NT2/D1 (cell line): Measurements from ENCODE around the gene NSMF.
A peak's percentile ranks its signal among the peaks of the same experiment; 100 is the strongest.

ENCODE experiments used
- DNase-seq: peaks from one replicate; pipeline ENCODE4 v3.0.0-alpha.2; 2011; ENCODE audit warnings: low read depth, low spot score
- H3K27me3 ChIP-seq: 2 replicates; pipeline ENCODE4 v1.6.0; 2011; ENCODE audit warnings: mild to moderate bottlenecking; ENCODE audit not compliant: insufficient read length, insufficient read depth
- H3K36me3 ChIP-seq: 2 replicates; pipeline ENCODE4 v1.6.1; 2011; ENCODE audit warnings: mild to moderate bottlenecking, low read length, mixed read lengths; ENCODE audit not compliant: insufficient read depth, insufficient read length
- H3K4me1 ChIP-seq: 2 replicates; pipeline ENCODE4 v1.5.1; 2011; ENCODE audit not compliant: insufficient read depth, insufficient read length
- H3K4me3 ChIP-seq: 2 replicates; pipeline ENCODE4 v1.5.1; 2011; ENCODE audit warnings: low read depth; ENCODE audit not compliant: insufficient read length
- H3K9ac ChIP-seq: 2 replicates; pipeline ENCODE4 v1.6.0; 2011; ENCODE audit warnings: low read depth; ENCODE audit not compliant: insufficient read length
- H3K9me3 ChIP-seq: 2 replicates; pipeline ENCODE4 v1.5.1; 2011; ENCODE audit warnings: mild to moderate bottlenecking, low read length; ENCODE audit not compliant: insufficient read depth
- SUZ12 ChIP-seq: IDR thresholded peaks from 2 replicates; pipeline ENCODE4 v1.6.1; 2011; ENCODE audit not compliant: insufficient read length, insufficient read depth; ENCODE audit errors: extremely low read depth
- YY1 ChIP-seq: IDR thresholded peaks from 2 replicates; pipeline ENCODE4 v1.6.1; 2011; ENCODE audit not compliant: insufficient read length, insufficient read depth
- ZNF274 ChIP-seq: IDR thresholded peaks from 2 replicates; pipeline ENCODE4 v1.6.1; 2011; ENCODE audit warnings: mild to moderate bottlenecking, low read depth, low read length

The NSMF gene

DNA sequence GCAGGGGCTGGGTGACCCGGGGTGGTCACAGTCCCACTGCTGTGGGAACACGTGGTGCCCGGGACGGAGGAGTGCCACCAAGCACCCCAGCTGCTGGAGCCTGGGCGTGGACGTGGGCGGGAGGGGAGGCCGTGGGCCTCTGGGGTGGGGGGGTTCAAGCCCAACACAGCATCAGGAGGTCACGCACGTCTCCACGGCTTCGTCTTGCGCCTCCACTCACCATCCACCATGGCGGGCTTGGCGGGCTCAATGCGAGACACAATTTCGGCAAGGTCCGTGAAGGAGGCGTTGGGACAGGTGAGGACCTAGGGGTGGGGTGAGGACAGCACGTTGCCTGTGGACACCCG is 2.2 kb upstream of the NSMF start:
- H3K4me3 ChIP-seq, result no peak overlapping the region
- TF ChIP-seq YY1, result no peak
- no peak for TF ChIP-seq ZNF274
- no peak for TF ChIP-seq SUZ12
- no peak overlapping the region for H3K9ac ChIP-seq

DNA sequence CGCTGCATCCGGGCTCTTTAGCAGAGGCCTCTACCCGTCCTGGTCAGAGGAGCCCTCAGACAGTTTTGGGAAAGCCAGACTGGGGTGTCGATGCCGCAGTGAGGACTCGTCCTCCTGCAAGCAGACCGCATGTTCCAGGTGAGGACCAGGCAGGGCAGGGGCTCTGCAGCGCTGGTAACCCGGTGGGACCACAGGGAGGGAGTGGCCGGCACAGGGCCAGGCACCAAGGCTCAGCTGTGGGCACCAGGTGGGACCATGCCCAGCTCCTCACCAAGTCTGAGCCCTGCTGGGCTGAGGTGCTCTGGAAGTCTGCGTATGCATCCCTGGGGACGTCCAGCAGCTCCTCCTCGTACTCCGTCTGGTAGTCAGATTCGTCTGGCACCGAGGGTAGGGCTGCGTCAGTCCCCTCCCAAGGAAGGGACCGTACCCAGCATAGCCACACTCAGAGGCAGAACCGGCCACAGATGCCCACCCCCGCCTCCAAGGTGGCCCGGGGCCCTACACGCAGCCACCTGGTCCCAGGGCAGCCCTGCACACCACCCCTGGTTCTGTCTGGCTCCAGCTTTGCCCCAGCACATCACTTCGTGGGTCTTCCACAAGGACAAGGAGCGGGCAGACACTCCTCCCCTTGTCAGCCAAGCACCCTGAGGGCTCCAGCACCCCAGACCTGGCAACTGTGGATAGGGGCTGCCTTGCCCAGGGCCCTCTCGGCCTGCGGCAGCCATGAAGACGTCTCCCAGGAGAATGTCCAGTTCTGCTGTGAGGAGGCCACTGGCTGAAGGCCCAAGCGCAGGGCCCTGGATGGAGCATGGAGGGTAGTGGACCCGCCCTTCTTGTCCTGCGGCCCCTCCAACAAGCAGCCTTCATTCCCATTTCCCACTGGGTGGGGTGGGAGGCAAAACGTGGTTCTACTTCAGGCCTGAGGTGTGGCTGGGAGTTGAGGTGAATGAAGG is 1.5 kb upstream of the NSMF start:
- TF ChIP-seq SUZ12 (no peak), YY1 (no peak), ZNF274 (no peak)
- peaks cover 31% of the 10 kb centered on the region for H3K4me1 ChIP-seq
- H3K9ac ChIP-seq, result no peak overlapping the region
- peaks cover 26% of the 10 kb centered on the region for H3K36me3 ChIP-seq
- H3K27me3 ChIP-seq, result peaks cover 20% of the 10 kb centered on the region
- no peak for DNase-seq
- H3K9me3 ChIP-seq, result no peaks in the 10 kb centered on the region
- no peak overlapping the region for H3K4me3 ChIP-seq

More for the DNA sequence above, 2.2 kb upstream of the NSMF start:
- Histone ChIP-seq H3K4me1 (peaks cover 27% of the 10 kb centered on the region), H3K27me3 (peaks cover 20% of the 10 kb centered on the region), H3K36me3 (peaks cover 19% of the 10 kb centered on the region), H3K9me3 (no peaks in the 10 kb centered on the region)
- no peak for DNase-seq

DNA sequence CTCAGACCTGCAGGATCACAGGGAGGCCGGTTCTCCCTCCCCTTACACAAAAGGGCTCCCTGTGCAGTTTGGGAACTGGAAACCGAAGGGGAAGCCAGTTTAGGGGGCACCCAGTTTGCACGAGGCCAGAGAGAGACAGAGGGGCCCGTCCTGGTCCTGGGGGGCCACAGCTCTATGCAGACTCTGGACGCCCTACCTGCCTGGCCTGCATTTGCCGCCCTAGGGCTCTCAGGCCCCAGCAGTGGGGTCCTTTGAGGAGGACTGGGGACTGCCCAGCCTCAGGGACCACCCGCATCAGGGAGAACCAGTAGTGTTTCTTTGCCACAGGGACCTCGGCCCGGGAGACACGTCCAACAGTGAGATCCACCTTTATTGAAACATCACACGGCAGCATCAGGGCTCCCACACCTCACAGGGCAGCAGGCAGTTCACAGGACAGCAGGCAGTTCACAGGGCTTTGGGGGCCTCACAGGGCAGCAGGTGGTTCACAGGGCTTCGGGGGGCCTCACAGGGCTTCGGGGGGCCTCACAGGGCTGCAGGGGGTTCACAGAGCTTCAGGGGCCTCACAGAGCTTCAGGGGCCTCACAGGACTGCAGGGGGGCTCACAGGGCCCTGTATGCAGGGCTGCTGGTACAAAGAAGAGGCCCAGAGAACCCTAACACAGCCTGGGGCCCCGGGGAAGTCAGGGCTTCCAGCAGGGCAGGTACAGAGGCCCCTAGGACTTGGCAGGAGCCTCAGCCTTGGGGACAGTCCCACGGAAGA is 648 bp upstream of the NSMF start:
- TF ChIP-seq YY1 (no peak), SUZ12 (no peak), ZNF274 (no peak)
- Histone ChIP-seq H3K4me1 (peaks cover 39% of the 10 kb centered on the region), H3K36me3 (peaks cover 34% of the 10 kb centered on the region), H3K9ac (peak overlapping the region; percentile 58), H3K9me3 (no peaks in the 10 kb centered on the region), H3K4me3 (no peak overlapping the region), H3K27me3 (peaks cover 20% of the 10 kb centered on the region)
- no peak for DNase-seq

- Histone ChIP-seq H3K4me1 (peaks cover 45% of the 10 kb centered on the region), H3K9ac (peak overlapping the region; percentile 92), H3K36me3 (peaks cover 40% of the 10 kb centered on the region), H3K27me3 (peaks cover 20% of the 10 kb centered on the region), H3K9me3 (no peaks in the 10 kb centered on the region), H3K4me3 (peak overlapping the region; percentile 79)
- TF ChIP-seq ZNF274 (no peak), YY1 (no peak), SUZ12 (no peak)
- no peak for DNase-seq
Observed at GRCh38 chr9:137458194-137459151, 661 bp downstream of the NSMF start.

DNA sequence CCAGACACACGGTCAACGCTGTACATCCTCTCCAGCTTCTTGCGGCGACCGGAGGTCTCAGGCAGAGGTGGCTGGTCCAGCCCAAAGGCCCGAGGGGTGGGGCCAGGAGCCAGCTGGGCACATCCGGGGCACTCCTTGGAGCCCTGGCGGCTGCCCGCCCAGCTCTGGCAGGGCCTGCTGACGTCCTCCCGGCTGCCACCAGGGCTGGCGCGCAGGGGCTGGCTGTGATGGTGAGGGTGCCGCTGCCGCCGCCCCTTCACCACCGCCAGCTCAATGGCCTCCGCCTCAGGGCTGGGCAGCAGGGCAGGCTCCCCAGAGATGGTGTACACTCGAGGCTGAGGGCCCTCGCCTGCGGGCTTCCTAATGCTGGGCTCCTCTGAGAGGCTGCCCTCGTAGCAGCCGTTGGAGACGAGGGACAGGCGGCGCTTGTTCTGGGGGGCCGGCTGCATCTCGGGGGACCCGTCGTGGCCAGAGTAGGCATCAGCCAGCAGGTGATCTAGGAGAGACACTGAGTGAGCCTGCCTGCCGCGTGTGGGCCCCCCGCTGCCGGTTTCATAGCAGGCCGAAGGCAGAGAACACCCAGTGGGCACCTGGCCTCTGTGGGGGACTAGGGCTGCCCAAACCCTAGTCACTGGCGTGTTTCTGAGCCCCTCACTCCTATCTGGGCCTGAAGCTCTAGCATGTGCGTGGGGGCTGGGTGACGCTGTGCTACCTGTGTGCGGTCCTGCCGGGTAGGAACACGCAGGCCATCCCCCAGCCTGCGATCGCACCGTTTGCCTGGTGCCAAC is 1.5 kb downstream of the NSMF start:
- peak overlapping the region; percentile 79 for H3K4me3 ChIP-seq
- TF ChIP-seq SUZ12, result no peak
- TF ChIP-seq YY1, result no peak
- no peak for TF ChIP-seq ZNF274

DNA sequence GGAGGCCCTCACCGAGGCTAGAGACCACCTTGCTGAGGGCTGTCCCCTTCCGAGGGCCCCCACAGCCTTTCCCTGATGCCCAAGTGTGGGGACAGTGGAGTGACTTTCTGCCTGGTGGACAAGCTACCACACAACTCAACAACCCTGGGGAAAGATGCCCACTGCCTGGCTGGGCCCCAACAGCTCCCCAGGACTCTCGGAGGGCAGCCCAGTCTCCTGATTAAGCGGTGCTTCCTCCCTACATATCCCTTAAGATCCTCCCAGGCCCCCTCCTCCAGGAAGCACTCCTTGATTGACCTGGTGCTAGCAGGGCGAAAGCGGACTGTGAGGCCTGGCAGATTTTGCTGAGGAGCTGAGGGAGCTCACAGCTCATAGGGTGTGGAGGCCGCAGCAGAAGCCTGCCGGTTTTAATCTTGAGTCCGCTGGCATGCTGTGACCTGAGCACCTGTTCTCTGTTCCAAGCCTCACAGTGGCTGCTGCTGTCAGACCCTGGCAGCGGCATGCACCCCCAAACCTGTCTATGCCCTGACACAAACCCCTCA is 2.2 kb downstream of the NSMF start:
- Histone ChIP-seq H3K27me3 (peaks cover 6% of the 10 kb centered on the region), H3K4me1 (peaks cover 53% of the 10 kb centered on the region), H3K4me3 (no peak overlapping the region), H3K9me3 (no peaks in the 10 kb centered on the region), H3K36me3 (peaks cover 53% of the 10 kb centered on the region), H3K9ac (peak overlapping the region; percentile 22)
- TF ChIP-seq SUZ12 (no peak), ZNF274 (no peak), YY1 (no peak)
- DNase-seq, result no peak

More for the DNA sequence above, 1.5 kb downstream of the NSMF start:
- peak overlapping the region; percentile 22 for H3K9ac ChIP-seq
- H3K4me1 ChIP-seq, result peaks cover 53% of the 10 kb centered on the region
- peaks cover 13% of the 10 kb centered on the region for H3K27me3 ChIP-seq
- no peaks in the 10 kb centered on the region for H3K9me3 ChIP-seq
- no peak for DNase-seq
- H3K36me3 ChIP-seq, result peaks cover 47% of the 10 kb centered on the region
